Astrocyte (in vitro differentiated cells and primary cell): Measurements from ENCODE around the gene IGSF21. TPM values are rescaled to one million over a fixed set of nuclear protein-coding genes. Genes with fewer than 3 reads are reported as not detected.

Experiments used
- DNase-seq: peaks from one replicate; pipeline ENCODE4 v3.0.0-alpha.2; 2010; ENCODE audit warnings: low read depth
- FAIRE-seq: peaks from 2 replicates; lab custom pipeline; 2011; peaks lifted over from hg19 to GRCh38; lab: Jason Lieb, UNC
- H2AFZ ChIP-seq: 2 replicates; pipeline ENCODE4 v1.6.0; 2012; ENCODE audit warnings: low read depth, low read length, inconsistent platforms
- H3K27ac ChIP-seq: 2 replicates; pipeline ENCODE4 v1.5.1; 2011; ENCODE audit warnings: low read depth, low read length, inconsistent platforms
- H3K27me3 ChIP-seq: 2 replicates; pipeline ENCODE4 v1.6.0; 2011; ENCODE audit warnings: low read length, inconsistent platforms; ENCODE audit not compliant: insufficient read depth
- H3K36me3 ChIP-seq: 2 replicates; pipeline ENCODE4 v1.5.1; 2011; ENCODE audit warnings: low read length, inconsistent platforms; ENCODE audit not compliant: insufficient read depth
- H3K4me1 ChIP-seq: 2 replicates; pipeline ENCODE4 v1.5.1; 2011; ENCODE audit warnings: low read length, inconsistent platforms; ENCODE audit not compliant: insufficient read depth
- H3K4me2 ChIP-seq: 2 replicates; pipeline ENCODE4 v1.6.0; 2012; ENCODE audit warnings: low read length, inconsistent platforms
- H3K4me3 ChIP-seq: 2 replicates; pipeline ENCODE4 v1.5.1; 2011; ENCODE audit warnings: low read depth, mild to moderate bottlenecking, low read length, inconsistent platforms; ENCODE audit not compliant: insufficient read depth
- H3K79me2 ChIP-seq: 2 replicates; pipeline ENCODE4 v1.6.0; 2012; ENCODE audit warnings: mild to moderate bottlenecking, low read length, inconsistent platforms; ENCODE audit not compliant: insufficient read depth
- H3K9ac ChIP-seq: 2 replicates; pipeline ENCODE4 v1.6.0; 2012; ENCODE audit warnings: mild to moderate bottlenecking, low read length, inconsistent platforms
- H3K9me3 ChIP-seq: 2 replicates; pipeline ENCODE4 v1.5.1; 2012; ENCODE audit warnings: low read depth, mild to moderate bottlenecking, low read length, inconsistent platforms; ENCODE audit not compliant: insufficient read depth
- H4K20me1 ChIP-seq: 2 replicates; pipeline ENCODE4 v1.6.0; 2012; ENCODE audit warnings: low read length, inconsistent platforms; ENCODE audit not compliant: insufficient read depth
- H3K27ac Mint-ChIP-seq: one replicate; pipeline ENCODE4 v1.8.0; 2021; ENCODE audit warnings: mild to moderate bottlenecking, mixed read lengths; ENCODE audit not compliant: unreplicated experiment
- H3K27me3 Mint-ChIP-seq: one replicate; pipeline ENCODE4 v1.8.0; 2021; ENCODE audit warnings: low read depth, mixed read lengths; ENCODE audit not compliant: unreplicated experiment
- H3K36me3 Mint-ChIP-seq: one replicate; pipeline ENCODE4 v1.8.0; 2021; ENCODE audit warnings: low read depth, mixed read lengths; ENCODE audit not compliant: unreplicated experiment
- H3K4me1 Mint-ChIP-seq: one replicate; pipeline ENCODE4 v1.8.0; 2021; ENCODE audit warnings: low read depth, mixed read lengths; ENCODE audit not compliant: unreplicated experiment
- H3K4me3 Mint-ChIP-seq: one replicate; pipeline ENCODE4 v1.8.0; 2021; ENCODE audit warnings: mild to moderate bottlenecking, moderate library complexity, mixed read lengths; ENCODE audit not compliant: unreplicated experiment
- H3K9me3 Mint-ChIP-seq: one replicate; pipeline ENCODE4 v1.8.0; 2021; ENCODE audit warnings: mild to moderate bottlenecking, mixed read lengths; ENCODE audit not compliant: unreplicated experiment
- EZH2 ChIP-seq: IDR thresholded peaks from 2 replicates; pipeline ENCODE4 v1.6.1; 2012; ENCODE audit warnings: mild to moderate bottlenecking, low read length, inconsistent platforms; ENCODE audit not compliant: insufficient read depth
- total RNA-seq: library from RNA; stranded (reverse); gene quantifications from 2 replicates; pipeline ENCODE4 v1.2.1, GENCODE V29; 2021
- TF ChIP-seq, protein P1 (sequence below): IDR thresholded peaks from 2 replicates; pipeline ENCODE4 v1.5.1; 2011; ENCODE audit warnings: low read depth, mild to moderate bottlenecking, inconsistent platforms, low read length, moderate library complexity; ENCODE audit not compliant: insufficient read depth

IGSF21 gene
- total RNA-seq, 1 donor from 2014 or later = not detected

DNA sequence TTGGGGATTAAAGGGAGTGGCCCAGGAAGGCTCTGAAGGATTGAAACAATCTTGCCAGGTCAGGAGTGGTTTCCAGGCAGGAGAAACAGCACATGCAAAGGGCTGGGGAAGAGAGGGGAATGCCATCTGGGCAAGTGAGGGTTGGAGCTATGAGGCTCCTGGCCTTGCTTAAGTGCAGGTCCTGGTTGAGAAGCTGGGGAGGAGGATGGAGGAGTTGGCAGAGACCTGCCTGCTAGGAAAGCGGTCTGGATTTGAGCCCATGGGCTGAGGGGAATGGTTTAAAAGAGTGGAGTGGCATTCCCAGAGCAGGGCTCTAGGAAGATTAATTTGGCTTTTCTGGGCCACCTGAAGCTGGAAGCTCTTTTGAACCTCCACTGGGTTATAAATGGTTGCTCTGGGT is 9.2 kb downstream of the IGSF21 start:
- Histone ChIP-seq H2AFZ (no peak overlapping the region), H3K9me3 (no peaks in the 10 kb centered on the region), H3K9ac (no peak overlapping the region), H3K27ac (no peak overlapping the region), H3K36me3 (no peaks in the 10 kb centered on the region), H3K4me2 (no peak overlapping the region), H3K79me2 (no peaks in the 10 kb centered on the region), H3K27me3 (peaks cover 13% of the 10 kb centered on the region), H3K4me1 (no peaks in the 10 kb centered on the region), H4K20me1 (no peaks in the 10 kb centered on the region), H3K4me3 (no peak overlapping the region)
- Mint-ChIP-seq H3K36me3 (peaks cover 2% of the 10 kb centered on the region), H3K9me3 (peaks cover 3% of the 10 kb centered on the region), H3K27ac (no peak overlapping the region), H3K27me3 (peaks cover 85% of the 10 kb centered on the region), H3K4me3 (no peak overlapping the region), H3K4me1 (no peaks in the 10 kb centered on the region)
- DNase-seq = no peak
- TF ChIP-seq EZH2 = no peak
- TF ChIP-seq, protein P1, sequence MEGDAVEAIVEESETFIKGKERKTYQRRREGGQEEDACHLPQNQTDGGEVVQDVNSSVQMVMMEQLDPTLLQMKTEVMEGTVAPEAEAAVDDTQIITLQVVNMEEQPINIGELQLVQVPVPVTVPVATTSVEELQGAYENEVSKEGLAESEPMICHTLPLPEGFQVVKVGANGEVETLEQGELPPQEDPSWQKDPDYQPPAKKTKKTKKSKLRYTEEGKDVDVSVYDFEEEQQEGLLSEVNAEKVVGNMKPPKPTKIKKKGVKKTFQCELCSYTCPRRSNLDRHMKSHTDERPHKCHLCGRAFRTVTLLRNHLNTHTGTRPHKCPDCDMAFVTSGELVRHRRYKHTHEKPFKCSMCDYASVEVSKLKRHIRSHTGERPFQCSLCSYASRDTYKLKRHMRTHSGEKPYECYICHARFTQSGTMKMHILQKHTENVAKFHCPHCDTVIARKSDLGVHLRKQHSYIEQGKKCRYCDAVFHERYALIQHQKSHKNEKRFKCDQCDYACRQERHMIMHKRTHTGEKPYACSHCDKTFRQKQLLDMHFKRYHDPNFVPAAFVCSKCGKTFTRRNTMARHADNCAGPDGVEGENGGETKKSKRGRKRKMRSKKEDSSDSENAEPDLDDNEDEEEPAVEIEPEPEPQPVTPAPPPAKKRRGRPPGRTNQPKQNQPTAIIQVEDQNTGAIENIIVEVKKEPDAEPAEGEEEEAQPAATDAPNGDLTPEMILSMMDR = no peak
- no peak for FAIRE-seq

DNA sequence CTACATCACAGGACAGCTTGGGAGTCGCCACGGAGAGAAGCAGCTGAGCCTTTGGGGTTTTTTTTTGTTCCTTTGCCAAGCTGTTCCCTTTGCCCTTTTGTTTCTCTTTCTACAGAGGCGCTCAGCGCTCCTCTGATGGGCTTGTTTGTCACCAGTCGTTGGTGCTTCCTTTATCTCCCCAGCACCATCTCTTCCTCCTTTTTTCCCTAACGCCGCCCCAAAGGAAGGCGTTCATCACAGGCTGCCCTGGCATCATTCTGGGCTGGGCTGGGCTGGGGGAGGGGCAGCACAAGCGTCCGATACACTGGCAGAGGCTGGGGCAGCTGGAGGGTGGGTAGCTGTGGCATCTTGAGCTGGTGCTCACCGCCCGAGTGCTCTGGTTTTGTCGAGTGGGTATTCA is 10.5 kb downstream of the IGSF21 start:
- no peaks in the 10 kb centered on the region for H4K20me1 ChIP-seq
- H3K79me2 ChIP-seq = no peaks in the 10 kb centered on the region
- Mint-ChIP-seq H3K36me3 (peaks cover 2% of the 10 kb centered on the region), H3K9me3 (peaks cover 3% of the 10 kb centered on the region), H3K4me1 (no peaks in the 10 kb centered on the region), H3K27me3 (peaks cover 74% of the 10 kb centered on the region), H3K27ac (no peak overlapping the region), H3K4me3 (no peak overlapping the region)
- no peaks in the 10 kb centered on the region for H3K9me3 ChIP-seq
- DNase-seq (no peak), FAIRE-seq (no peak)
- H3K4me3 ChIP-seq = no peak overlapping the region
- H3K4me2 ChIP-seq = no peak overlapping the region
- no peaks in the 10 kb centered on the region for H3K4me1 ChIP-seq
- no peaks in the 10 kb centered on the region for H3K36me3 ChIP-seq
- TF ChIP-seq EZH2 = no peak
- H3K9ac ChIP-seq = no peak overlapping the region
- peaks cover 2% of the 10 kb centered on the region for H3K27me3 ChIP-seq
- no peak overlapping the region for H2AFZ ChIP-seq
- no peak overlapping the region for H3K27ac ChIP-seq

DNA sequence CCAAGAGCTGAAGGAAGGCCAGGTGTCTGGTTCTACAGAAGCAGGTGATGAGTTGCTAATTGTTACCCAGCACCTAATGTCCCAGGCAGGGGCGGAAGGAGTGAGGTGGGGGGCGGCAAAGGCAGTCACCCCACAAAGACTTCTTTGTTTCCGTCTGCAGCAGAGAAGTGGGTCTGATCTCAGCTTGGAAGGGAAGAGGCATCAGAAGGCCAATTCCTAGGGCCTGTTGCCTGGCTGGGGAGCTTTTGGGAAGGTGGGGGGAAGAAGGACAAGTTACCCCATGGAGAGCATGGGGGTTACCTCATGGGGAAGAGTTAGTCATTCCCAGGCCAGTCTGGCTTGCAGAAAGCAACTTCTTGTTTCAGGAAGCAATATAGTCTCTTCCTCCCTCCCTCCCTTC is 10.9 kb downstream of the IGSF21 start:
- peaks cover 3% of the 10 kb centered on the region for H3K9me3 Mint-ChIP-seq
- Histone ChIP-seq H3K9me3 (no peaks in the 10 kb centered on the region), H3K27me3 (peaks cover 2% of the 10 kb centered on the region), H3K27ac (no peak overlapping the region), H3K4me2 (no peak overlapping the region), H3K4me1 (no peaks in the 10 kb centered on the region), H2AFZ (no peak overlapping the region), H4K20me1 (no peaks in the 10 kb centered on the region), H3K36me3 (no peaks in the 10 kb centered on the region), H3K79me2 (no peaks in the 10 kb centered on the region), H3K4me3 (no peak overlapping the region), H3K9ac (no peak overlapping the region)
- FAIRE-seq = no peak
- no peaks in the 10 kb centered on the region for H3K4me1 Mint-ChIP-seq
- no peak overlapping the region for H3K4me3 Mint-ChIP-seq
- no peak overlapping the region for H3K27ac Mint-ChIP-seq
- peaks cover 2% of the 10 kb centered on the region for H3K36me3 Mint-ChIP-seq
- TF ChIP-seq EZH2 = no peak
- TF ChIP-seq, protein P1 = no peak
- no peak for DNase-seq
- H3K27me3 Mint-ChIP-seq = peaks cover 75% of the 10 kb centered on the region
